ENCODE measurements around the gene C6.

DNA sequence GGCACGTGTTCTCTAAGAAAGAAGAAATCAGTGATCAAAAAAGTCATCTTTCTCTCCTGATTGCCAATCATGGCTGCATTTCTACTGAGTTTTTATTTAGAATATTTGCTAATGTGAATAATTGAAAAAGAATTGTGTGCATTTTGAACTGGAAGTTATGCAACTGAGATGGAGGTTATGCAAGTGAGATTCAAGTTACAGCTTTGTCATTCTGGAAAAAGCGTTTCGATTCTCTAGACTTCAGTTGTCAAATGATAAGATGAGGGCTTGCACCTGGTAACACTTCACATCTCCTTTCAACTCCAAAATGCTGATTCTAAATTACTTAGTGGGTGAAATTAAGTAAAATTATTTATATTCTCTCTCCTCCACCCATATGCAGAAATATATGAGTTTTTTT lies 36.4 kb downstream of the C6 start:
- TF ChIP-seq, protein P1, sequence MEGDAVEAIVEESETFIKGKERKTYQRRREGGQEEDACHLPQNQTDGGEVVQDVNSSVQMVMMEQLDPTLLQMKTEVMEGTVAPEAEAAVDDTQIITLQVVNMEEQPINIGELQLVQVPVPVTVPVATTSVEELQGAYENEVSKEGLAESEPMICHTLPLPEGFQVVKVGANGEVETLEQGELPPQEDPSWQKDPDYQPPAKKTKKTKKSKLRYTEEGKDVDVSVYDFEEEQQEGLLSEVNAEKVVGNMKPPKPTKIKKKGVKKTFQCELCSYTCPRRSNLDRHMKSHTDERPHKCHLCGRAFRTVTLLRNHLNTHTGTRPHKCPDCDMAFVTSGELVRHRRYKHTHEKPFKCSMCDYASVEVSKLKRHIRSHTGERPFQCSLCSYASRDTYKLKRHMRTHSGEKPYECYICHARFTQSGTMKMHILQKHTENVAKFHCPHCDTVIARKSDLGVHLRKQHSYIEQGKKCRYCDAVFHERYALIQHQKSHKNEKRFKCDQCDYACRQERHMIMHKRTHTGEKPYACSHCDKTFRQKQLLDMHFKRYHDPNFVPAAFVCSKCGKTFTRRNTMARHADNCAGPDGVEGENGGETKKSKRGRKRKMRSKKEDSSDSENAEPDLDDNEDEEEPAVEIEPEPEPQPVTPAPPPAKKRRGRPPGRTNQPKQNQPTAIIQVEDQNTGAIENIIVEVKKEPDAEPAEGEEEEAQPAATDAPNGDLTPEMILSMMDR (IDR thresholded peaks at IDR 0.05; ENCODE audit: poor library complexity, severe bottlenecking): no peak
- TF ChIP-seq MXI1 (conservative IDR thresholded peaks at IDR 0.05; ENCODE audit: poor library complexity, severe bottlenecking) (no peak), TAF1 (IDR thresholded peaks at IDR 0.05; ENCODE audit: low read depth) (no peak), EZH2 (IDR thresholded peaks at IDR 0.05; ENCODE audit: borderline replicate concordance, insufficient read depth, low read length, poor library complexity, severe bottlenecking) (no peak), RAD21 (conservative IDR thresholded peaks at IDR 0.05) (no peak), POLR2AphosphoS5 (IDR thresholded peaks at IDR 0.05) (no peak), SMC3 (conservative IDR thresholded peaks at IDR 0.05; ENCODE audit: poor library complexity) (no peak)

All from neural cell (in vitro differentiated cells).